AG04449 (cell line): ENCODE results near the gene TEX261.

Experiments used
- CTCF ChIA-PET: fragments of 350-600 bp; formaldehyde crosslinking; extraction: SDS; loops from one replicate; lab custom pipeline; 2021; ENCODE audit warnings: antibody characterized with exemption; lab: Yijun Ruan, JAX
- POLR2A ChIA-PET: fragments of 400-600, 350-600 bp; formaldehyde crosslinking; extraction: SDS; loops from one replicate; lab custom pipeline; 2020; ENCODE audit warnings: antibody characterized with exemption, inconsistent platforms; lab: Yijun Ruan, JAX
- DNase-seq: peaks from one replicate; pipeline ENCODE4 v3.0.0-alpha.2; 2010; ENCODE audit warnings: low read depth, low spot score
- H3K4me3 ChIP-seq: 2 replicates; pipeline ENCODE4 v1.5.1; 2011; ENCODE audit warnings: low read depth, mild to moderate bottlenecking, control low read depth, low read length
- CTCF ChIP-seq: IDR thresholded peaks from one replicate; pipeline ENCODE4 v1.5.1; 2011; ENCODE audit warnings: mild to moderate bottlenecking, moderate library complexity, low read length, control low read depth, inconsistent platforms; ENCODE audit not compliant: insufficient read depth; ENCODE audit errors: missing control alignments

TEX261 gene

GRCh38 chr2:70986499-70987189, 8.0 kb downstream of the TEX261 start:
- DNase-seq: no peak
- H3K4me3 ChIP-seq: no peak overlapping the region
- ChIA-PET POLR2A (no interaction called here), CTCF (interaction anchor here (0.6 to 1.7 kb wide), 9 partner anchors 10 to 115 kb away, joined by 3 to 7 read pairs (median 4); no protein-coding TSS in a partner anchor)
- TF ChIP-seq CTCF: no peak

- POLR2A ChIA-PET: no interaction called here
- H3K4me3 ChIP-seq: no peak overlapping the region
- TF ChIP-seq CTCF: no peak
- DNase-seq: no peak
- CTCF ChIA-PET: interaction anchor here (0.9 to 2.7 kb wide), 10 partner anchors 9 to 115 kb away, joined by 3 to 15 read pairs (median 4); partner anchors contain the start of genes NAGK and TEX261
Measured at GRCh38 chr2:70985956-70986355, 8.7 kb downstream of the TEX261 start.

GRCh38 chr2:70985283-70985688, 9.4 kb downstream of the TEX261 start:
- no peak overlapping the region for H3K4me3 ChIP-seq
- CTCF ChIA-PET: interaction anchor here (0.9 to 2.7 kb wide), 14 partner anchors 10 to 115 kb away, joined by 3 to 15 read pairs (median 4); partner anchors contain the start of genes NAGK and TEX261
- POLR2A ChIA-PET: no interaction called here
- no peak for DNase-seq
- TF ChIP-seq CTCF: no peak

- DNase-seq: no peak
- POLR2A ChIA-PET: interaction anchor here (0.7 kb wide), 1 partner anchor 17 kb away, joined by 3 read pairs; no protein-coding TSS in a partner anchor
- CTCF ChIA-PET: interaction anchor here (0.8 to 2.8 kb wide), 13 partner anchors 9 to 122 kb away, joined by 3 to 21 read pairs (median 5); partner anchors contain the start of genes NAGK and TEX261
Measured at GRCh38 chr2:70984576-70985282, 9.9 kb downstream of the TEX261 start.

GRCh38 chr2:70984228-70984575, 10.5 kb downstream of the TEX261 start:
- DNase-seq: no peak
- TF ChIP-seq CTCF: no peak
- H3K4me3 ChIP-seq: no peak overlapping the region
- ChIA-PET CTCF (interaction anchor here (0.8 to 2.8 kb wide), 13 partner anchors 9 to 121 kb away, joined by 3 to 21 read pairs (median 4); partner anchors contain the start of genes NAGK and TEX261), POLR2A (interaction anchor here (0.7 kb wide), 1 partner anchor 17 kb away, joined by 3 read pairs; no protein-coding TSS in a partner anchor)

More at GRCh38 chr2:70984576-70985282, 9.9 kb downstream of the TEX261 start:
- peak; percentile 90 for TF ChIP-seq CTCF
- no peak overlapping the region for H3K4me3 ChIP-seq
